GM19099 (cell line): ENCODE measurements around the gene IL17REL.

ENCODE experiments used
- POLR2A ChIP-seq: IDR thresholded peaks from 3 replicates; pipeline ENCODE4 v1.6.1; 2011; ENCODE audit warnings: low read depth; ENCODE audit not compliant: insufficient read length; ENCODE audit errors: extremely low read depth

The IL17REL gene

DNA sequence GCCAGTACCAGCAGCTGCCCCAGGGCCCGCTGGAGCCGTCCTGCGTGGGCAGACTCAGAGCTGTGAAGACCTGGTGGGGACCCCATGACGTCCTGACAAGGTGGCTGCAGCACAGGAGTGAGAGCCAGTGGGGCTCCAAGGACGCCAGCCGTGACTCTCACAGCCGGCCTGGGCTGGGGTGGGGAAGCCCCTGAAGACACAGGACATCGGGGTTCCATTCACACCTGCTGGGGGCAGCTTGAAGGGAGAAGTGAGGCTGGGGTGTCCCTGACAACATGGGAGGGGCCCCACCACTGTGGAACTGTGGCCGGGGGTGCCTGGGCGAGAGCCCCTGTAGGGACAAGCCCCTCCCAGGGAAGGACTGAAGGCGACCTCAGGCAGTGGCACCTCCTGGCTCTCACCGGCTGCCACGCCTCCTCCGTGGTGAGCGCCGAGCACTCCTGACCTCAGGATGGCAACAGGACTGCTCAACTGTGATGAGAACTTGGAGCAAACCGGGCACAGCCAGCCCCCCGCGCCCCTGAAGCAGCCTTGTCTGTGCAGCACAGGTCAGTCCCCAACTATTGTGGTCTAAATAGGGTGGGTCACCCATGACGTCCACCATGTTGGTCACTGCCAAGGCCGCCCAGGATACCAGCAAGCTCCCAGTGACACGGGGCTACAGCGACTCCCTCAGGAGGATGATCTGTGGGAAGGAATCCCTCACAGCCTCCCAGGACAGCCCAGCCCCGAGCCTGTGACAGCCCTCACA is 22.7 kb upstream of the IL17REL start:
- TF ChIP-seq POLR2A = no peak

GRCh38 chr22:50034126-50035081 is 21.8 kb upstream of the IL17REL start:
- no peak for TF ChIP-seq POLR2A

- TF ChIP-seq POLR2A = no peak
Observed at GRCh38 chr22:50032941-50033601, 20.5 kb upstream of the IL17REL start.

GRCh38 chr22:50032109-50032871 is 19.7 kb upstream of the IL17REL start:
- TF ChIP-seq POLR2A = no peak

DNA sequence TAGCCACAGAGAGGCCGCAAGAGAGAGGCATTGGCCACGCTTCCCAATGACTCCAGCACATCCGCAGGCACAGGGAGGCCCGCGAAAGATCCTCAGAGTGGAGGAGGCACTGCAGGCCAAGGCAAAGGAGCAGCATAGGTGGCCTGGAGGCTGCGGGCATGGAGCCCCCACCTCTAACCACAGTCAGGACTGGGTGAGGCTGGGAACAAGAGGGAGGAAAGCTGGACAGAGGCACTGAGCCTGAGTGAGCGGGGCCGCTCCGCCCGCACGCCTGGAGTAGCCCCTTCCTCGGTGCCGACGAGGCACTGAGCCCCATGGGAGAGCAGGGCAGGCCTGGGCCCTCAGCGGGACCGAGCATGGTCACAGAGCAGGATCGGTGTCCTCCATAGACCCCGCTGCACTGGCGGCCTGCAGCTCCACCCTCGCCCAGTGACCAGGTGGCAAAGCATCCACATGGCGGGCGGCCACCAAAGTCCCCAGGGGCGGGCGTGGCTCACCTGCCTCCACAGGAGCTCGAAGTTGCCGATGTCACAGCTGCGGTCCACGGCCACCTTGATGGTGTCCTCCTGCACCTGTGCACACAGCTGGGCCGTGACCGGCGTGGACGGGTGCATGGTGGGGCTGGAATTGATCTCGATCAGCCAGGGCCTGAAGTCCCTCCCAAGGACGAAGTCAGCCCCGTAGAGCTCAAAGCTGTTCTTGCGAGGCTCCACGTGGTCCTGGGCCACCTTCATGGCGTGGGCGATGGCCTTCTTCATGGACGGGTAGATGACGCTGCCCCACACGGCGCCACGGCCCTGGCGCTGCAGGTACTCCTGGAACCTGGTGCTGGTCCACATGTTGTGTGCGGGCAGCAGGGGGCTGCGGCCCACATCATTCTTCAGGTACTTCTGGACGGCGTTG is 18.9 kb upstream of the IL17REL start:
- no peak for TF ChIP-seq POLR2A

DNA sequence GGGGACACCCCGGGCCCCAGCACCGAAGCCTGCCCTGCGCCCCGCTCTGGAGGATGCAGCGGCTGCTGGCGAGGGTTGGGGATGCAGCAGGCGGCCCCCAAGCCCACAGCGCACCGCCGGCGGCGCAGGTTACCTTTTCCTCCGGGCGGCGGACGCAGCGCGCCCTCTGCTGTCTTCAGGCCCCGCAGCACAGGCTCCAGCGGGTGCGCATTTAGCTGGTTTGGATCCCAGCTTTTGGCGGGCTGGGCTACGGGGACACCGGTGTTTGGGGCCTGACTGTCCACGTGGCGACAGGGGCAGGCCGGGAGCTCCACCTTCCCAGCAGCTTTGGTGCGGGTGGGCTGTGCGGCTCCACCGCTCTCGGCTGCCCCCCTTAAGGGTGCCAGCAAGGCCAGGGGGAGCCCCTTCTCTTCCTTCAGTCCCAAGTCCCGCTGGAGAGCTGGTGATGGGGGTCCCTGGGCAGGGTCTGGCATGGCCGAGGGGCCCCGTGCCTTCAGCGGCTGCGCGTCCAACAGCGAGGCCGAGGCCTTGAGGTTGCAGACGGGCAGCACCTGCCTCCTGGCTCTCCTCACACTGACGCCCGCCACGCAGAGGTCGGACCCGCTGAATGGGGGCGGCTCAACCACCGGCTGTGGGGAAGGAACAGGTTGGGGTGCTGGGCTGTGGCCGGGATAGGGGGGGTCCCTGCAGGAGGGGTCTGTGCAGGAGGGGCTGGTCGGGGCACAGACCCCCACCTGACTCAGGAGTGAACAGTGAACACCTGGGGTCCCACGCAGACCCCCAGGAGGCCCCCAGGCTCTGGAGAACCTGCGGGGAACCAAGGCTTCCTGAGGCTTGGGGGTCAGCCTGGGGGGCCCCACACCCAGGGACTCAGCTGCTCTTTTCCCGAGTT is 18.0 kb upstream of the IL17REL start:
- TF ChIP-seq POLR2A = no peak

GRCh38 chr22:50027639-50028537 is 15.3 kb upstream of the IL17REL start:
- TF ChIP-seq POLR2A = no peak

- no peak for TF ChIP-seq POLR2A
Observed at GRCh38 chr22:50025993-50026392, 13.4 kb upstream of the IL17REL start.

DNA sequence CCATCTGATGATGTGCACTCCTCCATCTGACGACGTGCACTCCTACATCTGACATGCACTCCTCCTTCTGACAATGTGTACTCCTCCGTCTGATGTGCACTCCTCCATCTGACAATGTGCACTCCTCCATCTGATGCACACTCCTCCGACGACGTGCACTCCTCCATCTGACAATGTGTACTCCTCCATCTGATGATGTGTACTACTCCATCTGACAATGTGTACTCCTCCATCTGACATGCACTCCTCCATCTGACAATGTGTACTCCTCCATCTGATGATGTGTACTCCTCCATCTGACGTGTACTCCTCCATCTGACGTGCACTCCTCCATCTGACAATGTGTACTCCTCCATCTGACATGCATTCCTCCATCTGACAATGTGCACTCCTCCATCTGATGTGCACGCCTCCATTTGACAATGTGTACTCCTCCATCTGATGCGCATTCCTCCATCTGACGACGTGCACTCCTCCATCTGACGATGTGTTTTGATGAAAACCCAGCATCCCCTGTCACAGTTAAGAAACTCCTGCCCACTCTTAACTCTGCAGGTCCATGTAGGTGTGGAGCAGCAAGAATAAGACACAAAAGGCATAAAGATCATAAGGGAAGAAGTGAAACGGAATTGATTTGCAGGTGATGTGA is 9.7 kb upstream of the IL17REL start:
- no peak for TF ChIP-seq POLR2A

DNA sequence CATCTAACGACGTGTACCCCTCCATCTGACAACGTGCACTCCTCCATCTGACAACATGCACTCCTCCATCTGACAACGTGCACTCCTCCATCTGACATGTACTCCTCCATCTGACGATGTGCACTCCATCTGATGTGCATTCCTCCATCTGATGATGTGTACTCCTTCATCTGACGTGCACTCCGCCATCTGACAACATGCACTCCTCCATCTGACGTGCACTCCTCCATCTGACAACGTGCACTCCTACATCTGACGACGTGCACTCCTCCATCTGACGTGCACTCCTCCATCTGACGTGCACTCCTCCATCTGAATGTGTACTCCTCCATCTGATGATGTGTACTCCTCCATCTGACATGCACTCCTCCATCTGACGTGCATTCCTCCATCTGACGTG is 8.0 kb upstream of the IL17REL start:
- no peak for TF ChIP-seq POLR2A

DNA sequence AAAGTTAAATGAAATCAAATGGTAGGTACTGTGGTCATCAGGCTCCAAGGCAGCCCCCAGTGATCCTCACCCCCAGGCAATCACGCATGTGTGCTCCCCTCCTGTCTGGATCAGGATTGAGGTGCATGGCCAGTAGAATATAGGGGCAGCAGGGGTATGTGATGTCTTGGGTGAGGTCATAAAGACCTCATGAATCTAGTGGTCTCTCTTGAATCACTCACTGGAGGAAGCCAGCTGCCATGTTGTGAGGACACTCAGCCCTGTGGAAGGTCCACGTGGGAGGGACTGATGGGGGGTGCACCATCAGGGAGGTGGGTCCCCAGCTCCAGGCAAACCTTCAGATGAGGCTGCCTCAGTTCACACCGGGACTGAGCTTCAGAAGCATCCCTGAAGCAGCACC is 6.8 kb upstream of the IL17REL start:
- no peak for TF ChIP-seq POLR2A
